T-helper 9 cell (primary cell): Measurements from ENCODE around the gene MAPKAPK5.
"Not testable (repeated sequence)": the region's sequence is repeated elsewhere in the genome, so short reads cannot be mapped to it uniquely, and the experiment has no call there.

Experiments used
- DNase-seq: peaks from one replicate; pipeline ENCODE4 v3.0.0-alpha.2; 2020

Gene MAPKAPK5

GRCh38 chr12:111828338-111828979, 13.6 kb upstream of the MAPKAPK5 start:
- no peak for DNase-seq

DNA sequence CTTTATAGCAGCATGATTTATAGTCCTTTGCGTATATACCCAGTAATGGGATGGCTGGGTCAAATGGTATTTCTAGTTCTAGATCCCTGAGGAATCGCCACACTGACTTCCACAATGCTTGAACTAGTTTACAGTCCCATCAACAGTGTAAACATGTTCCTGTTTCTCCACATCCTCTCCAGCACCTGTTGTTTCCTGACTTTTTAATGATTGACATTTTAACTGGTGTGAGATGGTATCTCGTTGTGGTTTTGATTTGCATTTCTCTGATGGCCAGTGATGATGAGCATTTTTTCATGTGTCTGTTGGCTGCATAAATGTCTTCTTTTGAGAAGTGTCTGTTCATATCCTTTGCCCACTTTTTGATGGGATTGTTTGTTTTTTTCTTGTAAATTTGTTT, 12.4 kb upstream of the MAPKAPK5 start:
- DNase-seq = not testable (repeated sequence)

- DNase-seq = not testable (repeated sequence)
Measured at GRCh38 chr12:111834740-111835386, 7.2 kb upstream of the MAPKAPK5 start.

DNA sequence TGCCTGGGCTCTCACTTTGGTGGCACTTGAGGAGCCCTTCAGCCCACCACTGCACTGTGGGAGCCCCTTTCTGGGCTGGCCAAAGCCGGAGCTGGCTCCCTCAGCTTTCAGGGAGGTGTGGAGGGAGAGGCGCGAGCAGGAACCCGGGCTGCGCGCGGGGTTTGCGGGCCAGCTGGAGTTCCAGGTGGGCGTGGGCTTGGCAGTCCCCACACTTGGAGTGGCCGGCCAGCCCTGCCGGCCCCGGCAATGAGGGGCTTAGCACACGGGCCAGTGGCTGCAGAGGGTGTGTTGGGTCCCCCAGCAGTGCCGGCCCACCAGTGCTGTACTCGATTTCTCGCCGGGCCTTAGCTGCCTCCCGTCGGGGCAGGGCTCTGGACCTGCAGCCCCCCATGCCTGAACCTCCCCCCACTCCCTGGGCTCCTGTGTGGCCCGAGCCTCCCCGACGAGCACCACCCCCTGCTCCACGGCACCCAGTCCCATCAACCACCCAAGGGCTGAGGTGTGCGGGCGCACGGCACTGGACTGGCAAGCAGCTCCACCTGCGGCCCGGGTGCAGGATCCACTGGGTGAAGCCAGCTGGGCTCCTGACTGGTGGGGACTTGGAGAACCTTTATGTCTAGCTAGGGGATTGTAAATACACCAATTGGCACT, 6.4 kb upstream of the MAPKAPK5 start:
- not testable (repeated sequence) for DNase-seq

DNA sequence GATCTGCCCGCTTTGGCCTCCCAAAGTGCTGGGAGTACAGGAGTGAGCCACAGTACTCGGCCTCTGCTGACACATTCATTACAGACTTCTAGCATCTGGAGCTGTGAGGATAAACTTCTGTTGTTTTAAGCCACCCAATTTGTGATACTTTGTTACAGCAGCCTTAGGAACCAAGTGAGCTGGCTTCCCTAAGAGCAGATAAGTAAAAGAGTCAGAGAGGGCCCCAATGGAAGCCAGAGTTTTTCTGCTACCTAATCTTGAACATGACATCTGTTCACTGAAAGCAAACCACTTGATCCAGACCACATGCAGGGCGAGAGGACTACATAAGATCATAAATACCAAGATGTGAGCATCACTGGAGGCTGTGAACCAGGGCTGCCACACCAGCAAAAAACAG, 3.7 kb upstream of the MAPKAPK5 start:
- DNase-seq = no peak

DNA sequence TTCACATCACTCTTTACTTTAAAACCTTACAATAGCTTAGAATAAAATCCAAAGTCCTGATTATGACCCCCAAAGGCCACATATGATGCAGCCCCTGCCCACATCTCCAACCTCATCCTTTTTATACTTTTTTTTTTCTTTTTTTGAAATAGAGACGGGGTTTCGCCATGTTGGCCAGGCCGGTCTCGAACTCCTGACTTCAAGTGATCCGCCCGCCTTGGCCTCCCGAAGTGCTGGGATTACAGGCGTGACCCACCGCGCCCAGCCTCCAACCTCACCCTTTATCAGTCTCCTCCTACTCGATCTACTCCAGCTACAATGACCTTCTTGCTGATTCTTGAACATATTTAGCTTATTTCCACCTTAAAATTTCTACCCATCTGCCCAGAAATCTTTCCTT, 1.2 kb upstream of the MAPKAPK5 start:
- no peak for DNase-seq

GRCh38 chr12:111841236-111841749, 735 bp upstream of the MAPKAPK5 start:
- no peak for DNase-seq

DNA sequence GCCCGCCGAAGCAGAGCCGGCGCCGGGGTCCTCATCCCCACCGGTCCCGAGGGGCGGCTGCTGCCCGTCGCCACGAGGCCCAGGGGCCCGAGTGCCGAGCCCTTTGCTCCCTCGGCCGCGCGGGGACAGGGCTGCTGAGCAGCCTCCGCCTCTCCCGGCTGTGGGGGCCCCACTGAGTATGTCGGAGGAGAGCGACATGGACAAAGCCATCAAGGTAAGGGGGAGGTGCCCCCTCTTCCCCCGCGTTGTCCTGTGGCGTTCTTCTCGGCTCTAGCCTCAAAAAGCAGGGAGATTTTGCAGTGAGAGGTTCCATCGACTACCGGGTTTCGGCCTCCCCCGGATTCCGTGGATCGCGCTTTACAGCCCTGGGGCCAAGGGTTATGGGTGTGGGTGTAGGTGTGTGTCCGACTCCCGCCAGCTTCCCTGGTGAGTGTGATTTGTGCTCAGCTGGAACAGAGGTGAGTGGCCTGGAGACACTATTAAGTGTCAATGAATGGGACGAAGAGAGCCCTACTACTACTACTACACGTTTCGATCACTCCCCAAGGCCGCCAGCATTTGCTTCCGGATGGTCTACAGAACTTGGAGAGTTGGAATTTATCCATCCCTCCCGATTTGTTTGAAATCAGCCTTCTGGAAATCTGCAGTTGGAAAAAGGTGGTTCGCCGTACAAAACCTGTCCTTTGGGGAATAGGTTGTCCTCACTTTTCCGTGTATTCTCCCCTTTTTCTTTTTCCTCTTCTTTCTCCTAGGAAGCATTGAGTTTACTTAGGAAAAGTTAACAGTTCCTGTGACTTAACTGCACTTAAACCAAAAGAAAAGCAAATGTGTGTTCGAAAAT, 748 bp downstream of the MAPKAPK5 start:
- peak; percentile 5 for DNase-seq

- no peak for DNase-seq
Measured at GRCh38 chr12:111846016-111846415, 4.0 kb downstream of the MAPKAPK5 start.

- no peak for DNase-seq
Measured at GRCh38 chr12:111850526-111850925, 8.5 kb downstream of the MAPKAPK5 start.

GRCh38 chr12:111858186-111858585, 16.2 kb downstream of the MAPKAPK5 start:
- no peak for DNase-seq

DNA sequence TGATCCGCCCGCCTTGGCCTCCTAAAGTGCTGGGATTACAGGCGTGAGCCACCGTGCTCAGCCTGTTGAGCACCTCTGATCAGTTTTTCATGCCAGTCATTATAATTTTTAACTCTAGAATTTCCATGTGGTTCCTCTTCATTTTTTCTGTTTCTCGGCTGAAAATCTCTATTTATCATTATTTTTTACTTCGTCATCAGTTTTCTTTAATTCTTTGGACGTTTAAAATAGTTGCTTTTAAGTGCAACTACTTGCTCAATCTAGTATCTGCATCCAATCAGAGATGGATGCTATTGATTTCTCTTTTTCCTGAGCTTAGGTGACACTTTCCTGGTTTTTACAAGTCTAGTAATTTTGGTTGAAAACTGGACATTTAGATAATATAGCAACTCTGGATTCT, 16.8 kb downstream of the MAPKAPK5 start:
- DNase-seq = no peak

GRCh38 chr12:111864913-111865312, 22.9 kb downstream of the MAPKAPK5 start:
- DNase-seq = no peak

GRCh38 chr12:111867531-111867930, 25.5 kb downstream of the MAPKAPK5 start:
- no peak for DNase-seq

GRCh38 chr12:111868676-111869588, 26.9 kb downstream of the MAPKAPK5 start:
- DNase-seq = no peak

- DNase-seq = no peak
Measured at GRCh38 chr12:111869671-111870070, 27.6 kb downstream of the MAPKAPK5 start.

- DNase-seq = no peak
Measured at GRCh38 chr12:111870216-111870615, 28.2 kb downstream of the MAPKAPK5 start.

- no peak for DNase-seq
Measured at GRCh38 chr12:111870706-111871105, 28.7 kb downstream of the MAPKAPK5 start.

DNA sequence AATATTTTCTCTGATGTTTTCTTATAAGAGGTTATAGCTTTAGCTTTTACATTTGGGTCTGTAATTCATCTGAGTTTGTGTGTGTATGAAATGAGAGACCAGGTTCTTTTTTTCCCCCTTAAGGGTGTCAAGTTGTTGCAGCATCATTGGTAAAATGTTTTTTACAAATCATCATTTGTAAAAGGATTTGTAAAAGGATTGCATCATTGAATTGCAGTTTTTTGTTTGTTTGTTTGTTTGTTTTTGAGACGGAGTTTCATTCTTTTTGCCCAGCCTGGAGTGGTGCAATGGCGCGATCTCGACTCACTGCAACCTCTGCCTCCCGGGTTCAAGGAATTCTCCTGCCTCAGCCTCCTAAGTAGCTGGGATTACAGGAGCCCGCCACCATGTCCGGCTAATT, 31.1 kb downstream of the MAPKAPK5 start:
- no peak for DNase-seq

GRCh38 chr12:111881716-111882115, 39.7 kb downstream of the MAPKAPK5 start:
- DNase-seq = no peak

DNA sequence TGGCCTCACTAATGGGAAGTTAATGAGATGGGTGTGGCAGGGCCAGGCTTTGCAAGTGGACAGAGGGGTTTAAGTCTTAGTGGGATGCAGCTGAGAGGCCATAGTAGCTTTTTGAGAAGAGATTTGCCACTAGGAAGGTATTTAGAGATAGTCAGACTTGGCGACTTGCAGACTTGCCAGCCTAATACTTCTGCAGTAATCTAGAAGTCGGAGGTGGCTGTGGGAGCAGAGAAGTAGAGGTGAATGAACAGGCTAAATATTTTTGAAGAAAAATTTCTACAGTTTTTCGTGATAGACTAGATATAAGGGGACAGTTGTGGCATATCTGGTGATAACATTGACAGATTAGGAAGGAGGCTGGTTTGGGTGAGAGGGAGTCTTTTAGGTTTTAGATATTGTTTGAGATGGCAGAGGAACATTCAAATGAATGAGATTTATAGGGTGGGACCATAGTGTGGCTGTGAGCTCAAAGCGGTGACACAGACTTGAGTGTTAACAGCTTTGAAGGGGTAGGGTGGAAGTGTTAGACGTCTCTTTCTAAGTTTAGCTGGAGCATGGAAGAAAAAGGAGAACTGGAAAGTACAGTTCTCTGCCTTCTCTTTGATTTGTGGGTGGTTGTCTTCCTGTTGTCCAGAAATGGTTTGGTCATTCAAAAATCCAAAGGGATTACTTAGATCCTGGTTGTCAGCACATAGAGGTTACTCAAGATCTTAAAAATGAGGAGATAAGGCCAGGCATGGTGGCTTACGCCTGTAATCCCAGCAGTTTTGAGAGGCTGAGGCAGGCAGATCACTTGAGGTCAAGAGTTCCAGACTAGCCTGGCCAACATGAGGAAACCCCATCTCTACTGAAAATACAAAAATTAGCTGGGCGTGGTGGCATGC, 44.9 kb downstream of the MAPKAPK5 start:
- no peak for DNase-seq
